HCT116 (cell line): ENCODE measurements around the gene DMD. TPM values are rescaled to one million over a fixed set of nuclear protein-coding genes. Genes with fewer than 3 reads are reported as not detected.

Experiments
- ATAC-seq: fragments of 200-7000 bp; cut with Tn5 transposase; 2 replicates; pipeline ENCODE4 v1.9.1; 2020; ENCODE audit warnings: mild to moderate bottlenecking, moderate library complexity
- BruUV-seq: library from RNA; stranded (reverse); fragments of 400-500 nt; replicated peaks from 2 replicates; lab custom pipeline; 2021; lab: Mats Ljungman, UMichigan
- CTCF ChIA-PET: fragments of 300-600 bp; sonication (Branson Sonifier 250); formaldehyde crosslinking; loops from one replicate; lab custom pipeline; 2021; ENCODE audit warnings: antibody characterized with exemption; lab: Charles Lee
- POLR2A ChIA-PET: fragments of 300-600, 350-600 bp; sonication (Branson Sonifier 250); formaldehyde crosslinking; loops from one replicate; lab custom pipeline; 2021; ENCODE audit warnings: antibody characterized with exemption; lab: Charles Lee
- RAD21 ChIA-PET, 2 experiments: fragments of 300-600 bp; sonication (Branson Sonifier 250); formaldehyde crosslinking; loops; one replicate each; lab custom pipeline; 2023; ENCODE audit warnings: low total read pairs in 2 of 2; ENCODE audit not compliant: uncharacterized antibody in 2 of 2, unreplicated experiment in 2 of 2, low non-redundant PET in 1 of 2; lab: Charles Lee
- DNase-seq: peaks from one replicate; pipeline ENCODE4 v3.0.0-alpha.2; 2010; ENCODE audit warnings: low read depth, low spot score
- H2AFZ ChIP-seq: fragments of 200-600 bp; shearing (Covaris generic), sonication (generic); 2 replicates; pipeline ENCODE4 v1.6.1; 2017; ENCODE audit warnings: low read depth, mixed run types, mixed read lengths, antibody characterized with exemption, low read length; ENCODE audit not compliant: poor library complexity, severe bottlenecking
- H3K27ac ChIP-seq: 2 replicates; pipeline ENCODE4 v1.5.1; 2012; ENCODE audit warnings: low read depth, low read length
- H3K27me3 ChIP-seq: fragments of 200-600 bp; sonication (generic); 2 replicates; pipeline ENCODE4 v1.6.1; 2016; ENCODE audit warnings: mixed run types, low read length, mixed read lengths; ENCODE audit not compliant: insufficient read depth
- H3K36me3 ChIP-seq, 2 experiments: fragments of 200-500 bp in 1 of 2; fragments of 200-600 bp in 1 of 2; sonication (Bioruptor generic) in 1 of 2; sonication (generic) in 1 of 2; 2 replicates each; pipeline versions ENCODE4 v1.5.1 to v1.6.1; 2014 to 2016; ENCODE audit warnings: low read length in 2 of 2, inconsistent platforms in 1 of 2, mixed read lengths in 1 of 2, mixed run types in 1 of 2; ENCODE audit not compliant: insufficient read depth in 2 of 2, control insufficient read depth in 1 of 2
- H3K4me1 ChIP-seq, 2 experiments: fragments of 200-600 bp in 1 of 2; sonication (generic) in 1 of 2; 2 replicates each; pipeline versions ENCODE4 v1.5.1 to v1.6.1; 2012 to 2017; ENCODE audit warnings: low read length in 2 of 2, inconsistent platforms in 1 of 2, mild to moderate bottlenecking in 1 of 2, mixed read lengths in 1 of 2, mixed run types in 1 of 2, moderate library complexity in 1 of 2; ENCODE audit not compliant: insufficient read depth in 2 of 2, control insufficient read depth in 1 of 2
- H3K4me2 ChIP-seq: fragments of 200-600 bp; sonication (generic); 2 replicates; pipeline ENCODE4 v1.6.1; 2017; ENCODE audit warnings: mixed run types, low read length, mixed read lengths
- H3K4me3 ChIP-seq, 2 experiments: fragments of 200-600 bp in 1 of 2; sonication (generic) in 1 of 2; replicated peaks in 1 of 2; 2 replicates each; pipeline ENCODE4 v1.5.1; 2011 to 2016; ENCODE audit warnings: low read length in 2 of 2, control low read depth in 1 of 2, low read depth in 1 of 2, mild to moderate bottlenecking in 1 of 2, mixed read lengths in 1 of 2, mixed run types in 1 of 2
- H3K79me2 ChIP-seq: fragments of 200-600 bp; sonication (generic); 2 replicates; pipeline ENCODE4 v1.6.1; 2017; ENCODE audit warnings: mild to moderate bottlenecking, mixed run types, low read length, moderate library complexity, mixed read lengths; ENCODE audit not compliant: insufficient read depth
- H3K9ac ChIP-seq: fragments of 200-600 bp; sonication (generic); 2 replicates; pipeline ENCODE4 v1.6.1; 2016; ENCODE audit warnings: low read length, mixed read lengths
- H3K9me2 ChIP-seq: fragments of 200-600 bp; sonication (generic), shearing (Covaris generic); 2 replicates; pipeline ENCODE4 v1.6.1; 2017; ENCODE audit warnings: mixed run types, mild to moderate bottlenecking, moderate library complexity; ENCODE audit not compliant: insufficient read depth
- H3K9me3 ChIP-seq, 2 experiments: fragments of 200-500 bp in 1 of 2; fragments of 200-600 bp in 1 of 2; sonication (Bioruptor generic) in 1 of 2; sonication (generic) in 1 of 2; 2 replicates each; pipeline ENCODE4 v1.6.1; 2014 to 2017; ENCODE audit warnings: low read length in 2 of 2, mixed read lengths in 2 of 2, inconsistent platforms in 1 of 2, low read depth in 1 of 2, mild to moderate bottlenecking in 1 of 2, mixed run types in 1 of 2, moderate library complexity in 1 of 2; ENCODE audit not compliant: control insufficient read depth in 1 of 2, insufficient read depth in 1 of 2
- H4K20me1 ChIP-seq: fragments of 200-600 bp; sonication (generic), shearing (Covaris generic); 2 replicates; pipeline ENCODE4 v1.6.1; 2017; ENCODE audit warnings: mixed run types, mild to moderate bottlenecking, moderate library complexity; ENCODE audit not compliant: insufficient read depth
- FOSL1 ChIP-seq: IDR thresholded peaks from 2 replicates; pipeline ENCODE4 v1.6.1; 2012; ENCODE audit warnings: low read depth
- JUND ChIP-seq: IDR thresholded peaks from 2 replicates; pipeline ENCODE4 v1.6.1; 2012
- POLR2A ChIP-seq: IDR thresholded peaks from 2 replicates; pipeline ENCODE4 v1.7.0; 2011; ENCODE audit warnings: borderline replicate concordance; ENCODE audit not compliant: insufficient read depth, insufficient read length; ENCODE audit errors: extremely low read depth
- POLR2AphosphoS5 ChIP-seq: IDR thresholded peaks from 2 replicates; pipeline ENCODE4 v1.6.1; 2011; ENCODE audit warnings: mild to moderate bottlenecking, low read depth, low read length, moderate library complexity
- RAD21 ChIP-seq: IDR thresholded peaks from 2 replicates; pipeline ENCODE4 v1.6.1; 2012; ENCODE audit warnings: low read depth, mild to moderate bottlenecking
- SIN3A ChIP-seq: IDR thresholded peaks from 2 replicates; pipeline ENCODE4 v1.6.1; 2012; ENCODE audit warnings: low read depth
- SRF ChIP-seq: IDR thresholded peaks from 2 replicates; pipeline ENCODE4 v1.6.1; 2012; ENCODE audit warnings: low read depth
- ZNF274 ChIP-seq: fragments of 200-500 bp; sonication (Bioruptor generic); IDR thresholded peaks from 2 replicates; pipeline ENCODE4 v1.6.1; 2014; ENCODE audit warnings: mild to moderate bottlenecking, low read depth, low read length, inconsistent platforms
- intact Hi-C: fragments of 100-400 bp; cut with micrococcal nuclease; formaldehyde crosslinking; loops from 2 replicates; pipeline ENCODE4 v1.10.0; 2022
- total RNA-seq: library from RNA; stranded (reverse); gene quantifications from one replicate; pipeline ENCODE4 v1.2.1, GENCODE V29; 2021; ENCODE audit not compliant: unreplicated experiment
- TF ChIP-seq, protein P1 (sequence below): IDR thresholded peaks from 2 replicates; pipeline ENCODE4 v1.6.1; 2011; ENCODE audit warnings: mild to moderate bottlenecking, low read length, moderate library complexity; ENCODE audit not compliant: insufficient replicate concordance; ENCODE audit errors: extremely low read depth
- TF ChIP-seq, protein P2 (sequence below), 3 experiments: fragments of 200-600 bp in 1 of 3; sonication (generic) in 1 of 3; IDR thresholded peaks in 2 of 3; conservative IDR thresholded peaks in 1 of 3; 2 replicates each; pipeline ENCODE4 v1.5.1; 2012 to 2017; ENCODE audit warnings: low read depth in 2 of 3, low read length in 2 of 3, antibody characterized with exemption in 1 of 3, borderline replicate concordance in 1 of 3, control low read depth in 1 of 3, mild to moderate bottlenecking in 1 of 3, mixed read lengths in 1 of 3, mixed run types in 1 of 3, moderate library complexity in 1 of 3; ENCODE audit not compliant: insufficient read depth in 1 of 3
- TF ChIP-seq, protein P3 (sequence below): IDR thresholded peaks from 2 replicates; pipeline ENCODE4 v1.6.1; 2012

The DMD gene
- total RNA-seq, 1 experiment from 2014 or later: 0.05 TPM

DNA sequence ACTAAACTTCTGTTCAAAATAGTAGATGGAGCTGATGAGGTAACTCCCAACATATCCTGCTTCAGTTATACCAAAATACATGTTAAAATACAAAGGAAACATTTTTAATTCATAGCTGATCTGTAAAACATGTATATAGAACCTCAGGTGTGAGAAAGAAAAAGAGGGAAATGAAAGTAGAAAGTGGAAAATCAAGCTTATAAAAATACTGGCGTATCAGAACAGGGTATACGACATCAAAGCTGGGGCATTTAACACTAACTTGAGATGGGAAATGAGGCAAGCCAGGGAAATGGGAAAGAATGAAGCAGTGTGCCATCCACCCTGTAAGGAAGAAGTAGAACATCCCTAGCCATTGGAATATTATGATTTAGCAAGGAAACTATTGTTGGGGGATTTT, 767.5 kb downstream of the DMD start:
- Histone ChIP-seq H3K36me3 (no peaks in the 10 kb centered on the region), H4K20me1 (no peaks in the 10 kb centered on the region), H3K9me2 (no peaks in the 10 kb centered on the region), H3K79me2 (no peaks in the 10 kb centered on the region), H3K4me2 (no peak overlapping the region), H3K4me3 (no peak overlapping the region), H3K27me3 (no peaks in the 10 kb centered on the region), H3K4me1 (no peaks in the 10 kb centered on the region)
- intact Hi-C loops: no loop called here
- POLR2A ChIA-PET: no interaction called here
- no TSS peak for BruUV-seq
- CTCF ChIA-PET: no interaction called here
- DNase-seq: no peak
- TF ChIP-seq SRF: no peak
- TF ChIP-seq, protein P1, sequence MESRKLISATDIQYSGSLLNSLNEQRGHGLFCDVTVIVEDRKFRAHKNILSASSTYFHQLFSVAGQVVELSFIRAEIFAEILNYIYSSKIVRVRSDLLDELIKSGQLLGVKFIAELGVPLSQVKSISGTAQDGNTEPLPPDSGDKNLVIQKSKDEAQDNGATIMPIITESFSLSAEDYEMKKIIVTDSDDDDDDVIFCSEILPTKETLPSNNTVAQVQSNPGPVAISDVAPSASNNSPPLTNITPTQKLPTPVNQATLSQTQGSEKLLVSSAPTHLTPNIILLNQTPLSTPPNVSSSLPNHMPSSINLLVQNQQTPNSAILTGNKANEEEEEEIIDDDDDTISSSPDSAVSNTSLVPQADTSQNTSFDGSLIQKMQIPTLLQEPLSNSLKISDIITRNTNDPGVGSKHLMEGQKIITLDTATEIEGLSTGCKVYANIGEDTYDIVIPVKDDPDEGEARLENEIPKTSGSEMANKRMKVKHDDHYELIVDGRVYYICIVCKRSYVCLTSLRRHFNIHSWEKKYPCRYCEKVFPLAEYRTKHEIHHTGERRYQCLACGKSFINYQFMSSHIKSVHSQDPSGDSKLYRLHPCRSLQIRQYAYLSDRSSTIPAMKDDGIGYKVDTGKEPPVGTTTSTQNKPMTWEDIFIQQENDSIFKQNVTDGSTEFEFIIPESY: no peak
- TF ChIP-seq, protein P2, sequence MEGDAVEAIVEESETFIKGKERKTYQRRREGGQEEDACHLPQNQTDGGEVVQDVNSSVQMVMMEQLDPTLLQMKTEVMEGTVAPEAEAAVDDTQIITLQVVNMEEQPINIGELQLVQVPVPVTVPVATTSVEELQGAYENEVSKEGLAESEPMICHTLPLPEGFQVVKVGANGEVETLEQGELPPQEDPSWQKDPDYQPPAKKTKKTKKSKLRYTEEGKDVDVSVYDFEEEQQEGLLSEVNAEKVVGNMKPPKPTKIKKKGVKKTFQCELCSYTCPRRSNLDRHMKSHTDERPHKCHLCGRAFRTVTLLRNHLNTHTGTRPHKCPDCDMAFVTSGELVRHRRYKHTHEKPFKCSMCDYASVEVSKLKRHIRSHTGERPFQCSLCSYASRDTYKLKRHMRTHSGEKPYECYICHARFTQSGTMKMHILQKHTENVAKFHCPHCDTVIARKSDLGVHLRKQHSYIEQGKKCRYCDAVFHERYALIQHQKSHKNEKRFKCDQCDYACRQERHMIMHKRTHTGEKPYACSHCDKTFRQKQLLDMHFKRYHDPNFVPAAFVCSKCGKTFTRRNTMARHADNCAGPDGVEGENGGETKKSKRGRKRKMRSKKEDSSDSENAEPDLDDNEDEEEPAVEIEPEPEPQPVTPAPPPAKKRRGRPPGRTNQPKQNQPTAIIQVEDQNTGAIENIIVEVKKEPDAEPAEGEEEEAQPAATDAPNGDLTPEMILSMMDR (IDR thresholded peaks at IDR 0.05 in 2 of 3, conservative IDR thresholded peaks at IDR 0.05 in 1 of 3; ENCODE audit: borderline replicate concordance in 1 of 3, insufficient read depth in 1 of 3, low read depth in 2 of 3, low read length in 2 of 3): no peak
- TF ChIP-seq SIN3A: no peak
- TF ChIP-seq POLR2A: no peak
- TF ChIP-seq, protein P3, sequence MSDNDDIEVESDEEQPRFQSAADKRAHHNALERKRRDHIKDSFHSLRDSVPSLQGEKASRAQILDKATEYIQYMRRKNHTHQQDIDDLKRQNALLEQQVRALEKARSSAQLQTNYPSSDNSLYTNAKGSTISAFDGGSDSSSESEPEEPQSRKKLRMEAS: no peak
- TF ChIP-seq ZNF274: no peak
- TF ChIP-seq POLR2AphosphoS5: no peak
- no peak for TF ChIP-seq JUND
- TF ChIP-seq RAD21: no peak
- no peak for TF ChIP-seq FOSL1
- TF ChIP-seq, all 23 proteins: peak for 0
- Histone ChIP-seq H3K27ac (no peak overlapping the region), H3K9ac (no peak overlapping the region), H3K9me3 (no peaks in the 10 kb centered on the region; a peak in 1 of 4 replicates), H2AFZ (no peak overlapping the region)
- ATAC-seq: no peak
- RAD21 ChIA-PET: no interaction called here
